Activated gamma-delta T cell (primary cell): ENCODE measurements around the gene MYPN.
"Not testable (repeated sequence)": the region's sequence is repeated elsewhere in the genome, so short reads cannot be mapped to it uniquely, and the experiment has no call there.

ENCODE experiments used
- DNase-seq: peaks from one replicate; lab custom pipeline; 2025; lab: John Stamatoyannopoulos, UW

Gene MYPN

DNA sequence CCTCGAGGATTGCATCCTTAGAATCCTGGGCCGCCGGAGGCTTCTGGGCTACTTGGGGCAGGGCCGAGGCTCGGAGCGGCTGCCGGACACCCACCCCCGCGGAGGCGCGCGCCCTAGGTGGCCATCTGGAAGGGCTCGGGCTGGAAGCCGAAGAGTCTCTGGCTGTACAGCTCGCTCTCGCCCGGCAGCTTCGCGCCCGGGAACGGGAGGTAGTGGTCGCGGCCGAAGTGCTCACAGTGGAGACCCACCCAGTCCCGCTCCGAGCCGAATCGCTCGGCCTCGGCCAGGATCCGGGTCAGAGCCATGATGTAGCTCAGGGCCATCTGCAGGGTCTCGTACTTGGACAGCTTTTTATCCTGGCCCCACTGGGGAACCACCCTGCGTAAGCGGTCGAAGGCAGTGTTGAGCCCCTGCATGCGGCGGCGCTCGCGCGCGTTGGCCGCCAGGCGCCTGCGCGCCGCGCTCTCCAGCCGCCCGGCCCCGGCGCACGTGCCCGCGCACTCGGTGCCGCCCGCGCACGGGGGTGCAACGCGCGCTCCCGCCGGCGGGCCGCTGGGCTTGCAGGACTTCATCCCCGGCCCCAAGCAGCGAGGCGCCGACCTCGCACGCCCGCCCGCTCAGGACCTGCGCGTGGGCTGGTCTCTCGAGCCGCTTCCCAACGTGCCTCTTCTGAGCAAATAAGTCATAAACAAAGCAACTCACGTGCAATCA is 122.0 kb downstream of the MYPN start:
- DNase-seq, result peak; percentile 7

- no peak for DNase-seq
Observed at GRCh38 chr10:68231817-68232251, 122.5 kb downstream of the MYPN start, which contains the start of gene ATOH7. TSS of gene ATOH7 (minus strand) at chr10:68232113. CDS start at chr10:68231677, 436 bp downstream.

GRCh38 chr10:68233046-68233445 is 123.8 kb downstream of the MYPN start:
- DNase-seq, result no peak

- DNase-seq, result no peak
Observed at GRCh38 chr10:68235111-68235510, 125.8 kb downstream of the MYPN start.

DNA sequence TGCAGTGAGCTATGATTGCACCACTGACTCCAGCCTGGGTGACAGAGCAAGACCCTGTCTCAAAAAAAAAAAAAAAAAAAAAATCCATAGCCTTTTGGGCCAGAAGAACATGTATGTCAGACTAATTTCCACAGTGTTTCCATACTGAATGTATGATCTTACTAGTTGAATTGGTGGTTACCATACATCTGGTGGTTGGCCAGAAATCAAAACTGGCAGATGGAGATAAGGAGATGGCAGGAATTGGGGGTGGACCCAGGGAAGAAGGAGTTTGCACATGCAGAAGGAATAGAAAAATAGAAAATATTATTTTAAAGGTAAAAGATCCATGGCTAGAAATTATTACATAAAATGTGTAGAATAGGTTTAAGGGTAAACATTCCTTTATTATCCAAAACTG is 126.3 kb downstream of the MYPN start:
- no peak for DNase-seq

DNA sequence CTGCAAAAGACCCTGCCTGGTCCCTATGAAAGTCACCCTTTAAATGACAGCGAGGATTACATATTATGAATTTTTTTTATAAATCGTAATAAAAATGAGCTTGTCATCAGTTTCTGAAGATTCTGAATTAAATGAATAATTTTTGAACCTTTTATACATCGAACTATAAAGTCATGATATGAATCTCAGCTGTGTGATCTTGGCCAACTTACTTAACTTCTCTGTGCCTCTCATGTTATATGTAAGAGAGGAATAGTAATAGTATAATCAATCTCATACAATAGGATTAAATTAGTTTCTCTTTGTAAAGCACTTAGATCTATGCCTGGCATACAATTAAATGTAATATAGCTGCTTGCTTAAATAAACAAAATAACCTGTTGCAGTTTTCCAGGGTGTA is 127.9 kb downstream of the MYPN start:
- no peak for DNase-seq

DNA sequence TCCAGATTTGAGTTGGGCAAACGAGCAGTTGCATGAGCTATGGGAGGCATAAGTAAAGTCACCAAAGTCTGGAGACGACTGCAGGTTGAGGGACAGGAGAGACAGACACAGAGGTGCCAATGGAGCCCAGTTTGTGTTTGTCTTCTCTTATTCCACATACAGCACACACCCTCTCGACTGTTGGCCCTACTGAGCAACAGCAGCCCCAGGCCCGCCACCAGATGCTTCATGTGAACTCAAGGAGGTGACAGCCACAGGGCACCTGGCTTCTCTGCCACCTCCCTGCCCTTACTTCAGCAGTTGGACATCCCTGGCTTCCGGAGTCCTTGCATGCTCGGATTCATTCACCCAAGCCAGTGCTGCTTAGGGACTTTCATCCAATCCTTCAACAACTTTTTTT is 129.1 kb downstream of the MYPN start:
- DNase-seq, result no peak

DNA sequence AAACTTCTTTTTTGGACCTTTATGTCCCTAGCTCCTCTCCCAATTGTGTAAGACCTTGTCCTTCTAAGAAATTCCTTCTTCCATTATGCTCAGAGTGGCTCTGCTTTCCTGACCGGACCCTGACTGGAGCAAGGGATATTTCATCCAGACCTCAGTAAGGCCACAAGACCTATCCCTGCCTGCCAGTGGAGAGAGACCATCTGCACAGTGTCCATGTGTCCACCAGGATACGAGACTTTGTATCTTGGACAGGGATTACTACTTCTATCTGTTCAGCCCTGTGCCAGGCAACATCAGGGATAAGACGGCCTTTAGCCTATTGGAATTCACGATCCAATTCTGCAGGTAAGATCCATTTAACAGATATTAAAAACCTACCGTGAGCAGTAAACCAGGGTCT is 129.8 kb downstream of the MYPN start:
- DNase-seq, result no peak

DNA sequence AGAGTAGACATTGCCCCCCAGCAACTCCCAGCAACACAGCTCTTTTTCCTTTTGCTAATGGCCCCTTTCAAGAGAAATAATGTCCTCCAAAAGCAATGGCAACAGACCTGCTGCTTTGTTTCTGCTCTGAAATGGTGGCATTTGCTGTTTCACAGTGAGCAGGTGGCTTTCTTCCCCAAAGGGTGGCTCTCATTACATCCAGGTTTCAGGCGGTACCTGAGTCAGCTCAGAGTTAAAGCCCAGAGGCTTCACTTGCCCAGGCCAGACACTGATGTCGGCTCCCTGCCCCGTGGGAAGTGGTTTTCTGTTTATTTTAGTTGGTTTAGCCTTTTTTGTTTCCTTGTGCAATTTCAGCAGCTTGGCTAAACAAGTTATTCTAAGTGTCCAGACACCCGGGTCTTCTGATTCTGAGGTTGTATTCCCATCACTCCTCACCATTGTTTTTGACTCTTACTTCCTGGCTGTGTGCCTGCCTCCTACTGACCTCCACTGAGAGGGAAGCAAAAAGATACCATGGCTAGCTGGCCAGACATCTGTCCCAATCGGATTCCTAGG is 130.4 kb downstream of the MYPN start:
- no peak for DNase-seq

DNA sequence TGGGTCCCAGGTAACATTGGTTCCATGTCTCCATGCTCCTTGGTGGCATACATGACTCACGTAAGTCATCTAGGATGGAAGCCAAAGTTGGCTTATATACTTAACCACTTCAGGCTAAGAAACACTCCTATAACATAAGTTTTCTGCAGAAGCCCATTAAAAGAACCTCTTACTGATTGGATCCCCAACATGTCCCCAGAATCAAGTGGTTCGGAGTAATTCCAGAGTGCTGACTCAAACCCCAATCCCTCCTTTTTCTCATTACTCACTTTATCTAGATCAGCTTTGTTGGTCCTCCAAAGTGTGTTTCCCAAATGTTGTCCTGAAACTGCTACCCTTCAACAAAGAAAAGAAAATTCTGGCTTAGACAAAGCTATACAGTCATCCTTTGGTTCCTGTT is 132.8 kb downstream of the MYPN start:
- no peak for DNase-seq

DNA sequence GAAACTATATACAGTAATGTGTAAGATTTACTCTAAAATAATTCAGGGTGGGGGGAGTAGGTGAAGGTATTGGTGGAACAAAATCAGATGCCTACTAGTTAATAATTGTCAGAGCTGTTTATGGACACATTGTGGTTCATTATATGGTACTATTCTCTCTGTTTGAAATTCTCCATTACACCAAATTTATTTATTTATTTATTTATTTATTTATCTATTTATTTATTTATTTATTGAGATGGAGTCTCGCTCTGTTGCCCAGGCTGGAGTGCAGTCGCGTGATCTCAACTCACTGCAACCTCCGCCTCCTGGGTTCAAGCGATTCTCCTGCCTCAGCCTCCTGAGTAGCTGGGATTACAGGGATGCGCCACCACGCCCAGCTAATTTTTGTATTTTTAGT is 137.1 kb downstream of the MYPN start:
- DNase-seq, result not testable (repeated sequence)

- no peak for DNase-seq
Observed at GRCh38 chr10:68247931-68248330, 138.6 kb downstream of the MYPN start.

GRCh38 chr10:68249297-68249696 is 140.0 kb downstream of the MYPN start:
- DNase-seq, result no peak

DNA sequence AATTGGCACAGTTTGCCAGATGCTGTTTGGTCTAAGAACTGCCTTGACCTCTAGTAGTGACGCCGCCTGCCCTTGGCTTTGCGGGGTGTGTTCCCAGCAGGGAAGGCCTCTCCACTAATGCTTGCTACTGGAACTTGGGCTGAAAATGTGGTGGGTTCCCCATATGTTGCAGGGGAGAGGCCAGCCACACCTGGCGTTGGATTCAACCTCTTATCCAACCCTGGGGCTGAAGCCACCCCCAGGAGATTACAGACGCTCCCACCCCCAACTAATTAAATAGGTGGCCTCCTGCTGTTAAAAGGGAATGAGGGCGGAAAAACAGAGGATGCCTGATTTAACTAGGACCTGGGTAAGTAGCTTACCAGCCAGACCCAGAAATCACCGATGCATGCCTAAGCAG is 141.9 kb downstream of the MYPN start:
- no peak for DNase-seq

DNA sequence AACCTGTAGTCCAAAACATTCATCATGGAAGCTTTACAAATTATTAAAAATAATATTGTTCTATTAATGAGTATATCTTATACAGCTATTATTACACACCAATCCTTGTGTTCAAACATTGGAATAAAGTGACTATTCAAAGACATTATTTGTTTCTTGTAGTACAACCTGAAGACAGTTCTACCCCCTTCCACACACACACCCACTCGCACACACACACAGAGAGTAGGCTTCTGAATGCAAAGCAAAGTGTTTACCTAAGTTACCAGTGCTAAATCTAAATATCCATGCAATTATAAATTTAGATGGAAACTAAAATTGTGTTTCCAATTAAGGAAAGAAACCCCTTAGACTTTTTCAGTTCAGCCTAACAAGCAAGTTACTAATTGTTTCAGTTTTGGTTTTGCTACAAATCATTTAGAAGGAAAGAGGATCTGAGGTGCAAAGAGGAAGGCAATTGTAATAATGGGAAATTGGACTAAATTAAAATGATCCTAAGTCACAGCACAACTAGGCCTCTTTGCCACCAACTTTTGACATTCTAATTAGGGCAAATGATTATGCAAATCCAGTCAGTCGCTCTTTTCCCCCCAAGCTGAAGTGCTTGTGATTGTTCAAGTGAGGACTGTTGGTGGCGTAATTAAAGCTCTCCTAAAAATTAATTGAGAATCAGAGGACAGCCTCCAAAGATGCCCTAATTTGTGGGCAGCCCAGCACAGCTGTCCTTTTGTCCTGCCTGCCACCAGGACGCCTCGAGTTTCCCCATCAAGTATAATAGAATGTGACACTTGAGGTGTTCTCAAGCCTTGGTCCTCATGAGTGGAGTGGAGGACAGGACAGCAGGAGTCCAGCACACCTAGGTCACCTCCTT is 142.6 kb downstream of the MYPN start:
- no peak for DNase-seq

- no peak for DNase-seq
Observed at GRCh38 chr10:68253346-68253745, 144.1 kb downstream of the MYPN start.

DNA sequence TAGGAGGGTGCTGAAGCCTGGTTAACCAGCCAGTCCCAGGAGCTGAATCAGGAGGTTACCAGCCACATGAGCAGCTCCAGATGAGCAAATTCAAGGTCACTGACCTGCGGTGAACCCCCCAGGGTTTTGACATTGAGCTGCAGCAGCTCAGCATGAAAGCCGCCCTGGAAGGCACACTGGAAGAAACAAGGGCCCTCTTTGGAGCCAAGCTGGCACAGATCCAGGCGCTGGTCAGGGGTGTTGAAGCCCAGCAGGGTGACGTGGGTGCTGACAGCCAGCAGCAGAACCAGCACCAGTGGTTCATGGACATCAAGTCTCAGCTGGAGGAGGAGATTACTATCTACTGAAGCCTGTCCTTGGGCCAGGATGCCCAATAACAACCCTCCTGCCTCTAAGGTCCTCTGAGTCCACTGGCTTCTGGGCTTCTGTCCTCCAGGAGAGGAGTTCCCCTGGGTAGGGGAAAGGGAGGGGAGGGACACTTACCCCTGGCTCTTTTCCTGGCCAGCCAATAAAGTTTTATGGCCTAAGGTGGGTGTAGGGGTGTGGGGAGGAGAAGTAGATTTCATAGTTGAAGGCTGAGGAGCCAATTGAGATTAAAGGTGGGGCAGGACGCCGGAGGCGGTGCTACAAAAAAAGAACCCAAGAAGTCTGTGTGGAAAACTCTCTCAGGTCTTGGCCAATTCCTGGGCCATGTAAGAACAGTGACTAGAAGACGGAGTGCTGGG is 152.0 kb downstream of the MYPN start:
- DNase-seq, result no peak
